Sigmoid colon (tissue), 3 donors: ENCODE results near the gene SKAP1.

Experiments
- CTCF ChIP-seq, 4 experiments: fragments of 450-650 bp in 3 of 4; fragments of 200-600 bp in 1 of 4; IDR thresholded peaks; one replicate each; pipeline ENCODE4 v1.5.1; 2016 to 2019; ENCODE audit warnings: antibody characterized with exemption in 4 of 4, mild to moderate bottlenecking in 3 of 4, moderate library complexity in 2 of 4
- POLR2A ChIP-seq, 2 donors: fragments of 450-650 bp; IDR thresholded peaks; one replicate each; pipeline ENCODE4 v1.6.1; 2016; ENCODE audit warnings: antibody characterized with exemption in 2 of 2, mild to moderate bottlenecking in 2 of 2, moderate library complexity in 2 of 2

GRCh38 chr17:48351911-48352332, 78.1 kb downstream of the SKAP1 start:
- TF ChIP-seq POLR2A (IDR thresholded peaks at IDR 0.05) = no peak
- TF ChIP-seq CTCF (IDR thresholded peaks at IDR 0.05) = peak; percentile 52 to 71 (median 68)
